Measurements from ENCODE around the gene CELA2A. TPM values are rescaled to one million over a fixed set of nuclear protein-coding genes. Genes with fewer than 3 reads are reported as not detected.
"Not testable (repeated sequence)": the region's sequence is repeated elsewhere in the genome, so short reads cannot be mapped to it uniquely, and the experiment has no call there.

Gene CELA2A
- total RNA-seq, 1 donor, result not detected

DNA sequence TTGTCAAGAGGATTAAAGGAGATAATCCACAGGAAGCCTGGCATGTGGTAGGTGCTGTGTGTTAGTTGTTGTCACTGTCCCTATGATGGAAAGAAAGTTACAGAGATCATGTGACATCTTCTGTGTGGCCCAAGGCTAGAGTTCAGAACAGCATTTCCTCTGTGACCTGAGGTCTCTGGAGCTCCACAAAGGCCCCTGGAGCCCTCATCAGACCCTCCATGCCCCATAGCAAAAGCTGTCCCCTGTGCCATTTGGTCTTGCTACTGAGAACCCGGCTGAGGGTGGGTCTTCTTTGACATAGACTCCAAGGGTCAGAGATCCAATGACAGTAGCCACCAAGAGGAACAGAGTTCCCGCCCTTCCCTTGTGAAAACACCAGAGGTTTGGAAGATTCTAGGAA lies 27.4 kb downstream of the CELA2A start:
- no peak overlapping the region for H3K4me3 ChIP-seq (ENCODE audit: low read depth, low read length)
- TF ChIP-seq, protein P1, sequence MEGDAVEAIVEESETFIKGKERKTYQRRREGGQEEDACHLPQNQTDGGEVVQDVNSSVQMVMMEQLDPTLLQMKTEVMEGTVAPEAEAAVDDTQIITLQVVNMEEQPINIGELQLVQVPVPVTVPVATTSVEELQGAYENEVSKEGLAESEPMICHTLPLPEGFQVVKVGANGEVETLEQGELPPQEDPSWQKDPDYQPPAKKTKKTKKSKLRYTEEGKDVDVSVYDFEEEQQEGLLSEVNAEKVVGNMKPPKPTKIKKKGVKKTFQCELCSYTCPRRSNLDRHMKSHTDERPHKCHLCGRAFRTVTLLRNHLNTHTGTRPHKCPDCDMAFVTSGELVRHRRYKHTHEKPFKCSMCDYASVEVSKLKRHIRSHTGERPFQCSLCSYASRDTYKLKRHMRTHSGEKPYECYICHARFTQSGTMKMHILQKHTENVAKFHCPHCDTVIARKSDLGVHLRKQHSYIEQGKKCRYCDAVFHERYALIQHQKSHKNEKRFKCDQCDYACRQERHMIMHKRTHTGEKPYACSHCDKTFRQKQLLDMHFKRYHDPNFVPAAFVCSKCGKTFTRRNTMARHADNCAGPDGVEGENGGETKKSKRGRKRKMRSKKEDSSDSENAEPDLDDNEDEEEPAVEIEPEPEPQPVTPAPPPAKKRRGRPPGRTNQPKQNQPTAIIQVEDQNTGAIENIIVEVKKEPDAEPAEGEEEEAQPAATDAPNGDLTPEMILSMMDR (IDR thresholded peaks at IDR 0.05; ENCODE audit: insufficient read depth, low read length), result no peak
- no peak for DNase-seq (ENCODE audit: low read depth)

DNA sequence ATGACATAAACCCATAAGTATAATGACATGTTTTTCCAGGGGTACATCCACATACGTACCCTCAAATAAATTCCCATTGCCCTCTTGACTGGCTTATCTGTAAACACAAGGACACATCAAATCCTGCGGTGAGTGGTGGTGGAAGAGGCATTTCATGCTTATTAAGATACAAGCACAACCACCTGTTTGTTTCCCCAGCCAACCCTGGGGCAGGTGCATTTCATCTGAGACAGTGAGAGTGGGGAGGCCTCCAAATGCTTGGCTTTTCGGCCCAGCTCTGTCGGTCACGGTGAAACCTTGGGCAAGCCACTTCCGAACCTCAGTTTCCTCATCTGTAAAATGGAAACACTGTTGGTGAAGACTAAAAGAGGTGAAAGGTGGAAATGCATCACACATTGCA lies 27.9 kb downstream of the CELA2A start:
- DNase-seq (ENCODE audit: low read depth); H3K4me3 ChIP-seq (ENCODE audit: low read depth, low read length): not testable (repeated sequence)

DNA sequence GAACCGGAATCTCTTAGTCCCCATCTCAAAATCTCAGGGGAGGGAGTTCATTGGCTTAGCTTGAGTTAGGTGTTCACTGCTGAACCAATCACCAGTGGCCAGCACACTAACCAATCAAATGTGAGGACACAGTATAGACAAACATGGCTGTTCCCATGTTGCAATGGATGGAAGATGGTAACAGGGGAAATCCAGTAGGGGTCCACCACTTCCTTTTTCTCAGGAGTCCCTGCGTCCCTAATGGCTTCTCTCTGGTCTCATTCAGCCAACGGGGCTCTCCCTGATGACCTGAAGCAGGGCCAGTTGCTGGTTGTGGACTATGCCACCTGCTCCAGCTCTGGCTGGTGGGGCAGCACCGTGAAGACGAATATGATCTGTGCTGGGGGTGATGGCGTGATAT lies 29.1 kb downstream of the CELA2A start:
- TF ChIP-seq, protein P1 (IDR thresholded peaks at IDR 0.05; ENCODE audit: insufficient read depth, low read length), result no peak
- DNase-seq (ENCODE audit: low read depth), result no peak
- no peak overlapping the region for H3K4me3 ChIP-seq (ENCODE audit: low read depth, low read length)

DNA sequence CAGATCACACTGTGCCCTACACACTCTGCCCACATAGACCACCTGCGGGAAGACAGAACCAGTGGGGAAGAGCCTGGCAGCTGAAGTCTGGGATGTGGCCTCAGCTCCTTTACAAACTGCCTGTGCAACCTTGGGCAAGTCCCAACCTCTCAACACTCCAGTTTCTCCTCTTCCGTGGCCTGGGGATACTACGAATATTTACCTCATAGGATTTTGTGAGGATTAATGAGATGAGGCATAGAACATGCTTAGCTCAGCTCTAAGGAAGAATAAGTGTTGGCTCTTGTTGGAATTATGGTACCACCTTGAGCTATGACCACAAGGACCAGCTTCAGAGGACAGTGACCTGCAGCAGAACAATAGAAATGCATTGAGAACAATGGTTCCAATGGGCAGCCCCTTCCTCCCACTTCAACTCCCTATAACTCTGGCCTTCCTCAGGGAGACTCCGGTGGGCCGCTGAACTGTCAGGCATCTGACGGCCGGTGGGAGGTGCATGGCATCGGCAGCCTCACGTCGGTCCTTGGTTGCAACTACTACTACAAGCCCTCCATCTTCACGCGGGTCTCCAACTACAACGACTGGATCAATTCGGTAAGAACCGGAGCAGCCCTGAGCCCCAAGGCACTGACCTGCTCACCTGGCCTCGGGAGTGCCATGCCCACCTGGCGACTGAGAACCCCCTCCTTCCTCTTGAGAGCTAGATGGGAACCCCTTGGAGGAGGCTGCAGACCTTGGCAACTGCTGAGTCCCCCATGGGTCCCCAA lies 30.5 kb downstream of the CELA2A start:
- H3K4me3 ChIP-seq (ENCODE audit: low read depth, low read length); DNase-seq (ENCODE audit: low read depth): not testable (repeated sequence)

DNA sequence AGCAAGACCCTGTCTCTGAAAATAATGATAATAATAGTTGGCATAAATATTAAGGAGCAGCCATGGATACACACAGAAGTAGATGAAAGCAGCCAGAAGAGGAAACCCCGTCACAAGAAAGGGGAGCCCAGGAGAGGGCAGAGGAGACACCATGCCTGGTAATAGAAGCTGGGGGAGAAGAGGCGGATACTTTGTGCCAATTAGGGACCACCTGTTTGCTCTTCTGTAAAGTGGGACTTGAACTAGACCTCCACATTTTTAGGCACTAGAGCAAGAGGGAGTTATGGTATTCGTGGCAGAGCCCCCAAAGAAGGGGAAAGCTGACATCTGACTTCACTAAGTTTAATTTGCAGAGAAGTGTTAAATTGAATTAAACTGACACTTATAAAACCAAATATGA lies 31.8 kb downstream of the CELA2A start:
- no peak overlapping the region for H3K4me3 ChIP-seq (ENCODE audit: low read depth, low read length)
- TF ChIP-seq, protein P1 (IDR thresholded peaks at IDR 0.05; ENCODE audit: insufficient read depth, low read length), result no peak
- no peak for DNase-seq (ENCODE audit: low read depth)

DNA sequence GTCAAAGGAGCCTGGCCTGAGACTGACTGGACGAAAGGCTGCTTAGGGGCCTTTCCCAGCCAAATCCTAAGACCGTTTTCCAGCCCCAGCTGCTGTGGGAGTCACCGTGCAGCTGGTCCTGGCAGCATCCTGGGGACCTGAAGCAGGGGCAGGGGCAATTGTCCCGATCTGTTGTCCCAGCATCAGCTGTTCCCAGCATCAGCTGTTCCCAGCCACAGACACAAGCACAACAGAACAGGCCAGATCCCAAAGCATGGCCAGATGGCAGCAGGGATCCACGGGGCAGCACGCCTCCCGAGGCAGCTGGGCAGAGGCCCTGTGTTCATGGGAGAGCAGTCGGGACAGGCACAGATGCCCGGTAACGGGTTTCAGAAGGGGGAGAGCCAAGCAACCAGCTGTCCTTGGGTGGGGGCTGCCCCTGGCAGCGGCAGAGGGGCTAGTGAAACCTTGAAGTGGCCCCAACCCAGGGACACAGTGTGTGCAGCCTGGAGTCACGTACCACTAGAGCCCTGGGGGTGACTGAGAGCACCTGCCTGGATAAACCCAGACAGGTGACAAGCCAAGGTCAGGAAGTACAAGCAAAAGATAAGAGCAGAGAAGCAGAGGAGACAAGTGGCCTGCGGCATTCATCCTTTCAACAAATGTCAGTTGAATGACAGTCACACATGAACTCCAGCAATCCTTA lies 32.7 kb downstream of the CELA2A start:
- TF ChIP-seq, protein P1 (IDR thresholded peaks at IDR 0.05; ENCODE audit: insufficient read depth, low read length), result no peak
- H3K4me3 ChIP-seq (ENCODE audit: low read depth, low read length), result no peak overlapping the region
- no peak for DNase-seq (ENCODE audit: low read depth)

DNA sequence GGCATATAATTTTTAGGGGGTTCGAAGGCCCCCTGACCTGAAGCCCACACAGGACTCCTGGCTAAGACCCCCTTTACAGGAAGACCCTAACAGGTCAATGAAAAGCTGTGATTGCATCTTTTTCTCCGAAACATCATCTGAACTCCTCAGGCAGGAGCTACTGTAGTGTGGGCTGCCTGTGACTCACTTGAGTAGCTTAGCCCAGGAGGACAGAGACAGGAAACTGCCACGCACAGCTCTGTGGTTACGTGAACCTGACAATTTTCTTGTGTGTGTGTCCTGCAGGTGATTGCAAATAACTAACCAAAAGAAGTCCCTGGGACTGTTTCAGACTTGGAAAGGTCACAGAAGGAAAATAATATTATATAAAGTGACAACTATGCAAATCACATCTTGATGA lies 34.5 kb downstream of the CELA2A start:
- not testable (repeated sequence) for DNase-seq (ENCODE audit: low read depth)

DNA sequence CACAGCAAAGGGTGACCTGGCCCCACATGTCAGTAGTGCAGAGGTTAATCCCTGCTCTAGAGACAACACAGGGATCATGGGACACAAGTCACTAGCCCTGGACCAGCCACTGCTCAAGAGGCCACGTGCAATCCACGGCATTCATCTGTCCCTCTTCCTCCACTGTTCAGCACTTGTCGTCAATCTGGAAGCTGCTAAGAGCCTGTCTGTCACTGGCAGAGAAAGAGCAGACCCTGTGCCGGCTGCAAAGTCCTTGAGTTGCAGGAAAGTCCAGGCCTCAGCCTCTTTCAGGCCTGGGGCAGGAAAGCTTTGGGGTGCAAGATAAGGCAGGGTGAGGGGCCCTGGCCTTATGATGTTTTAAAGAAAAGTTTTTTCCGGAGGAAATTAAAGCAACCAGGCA lies 36.1 kb downstream of the CELA2A start:
- no peak overlapping the region for H3K4me3 ChIP-seq (ENCODE audit: low read depth, low read length)
- DNase-seq (ENCODE audit: low read depth), result no peak
- TF ChIP-seq, protein P1 (IDR thresholded peaks at IDR 0.05; ENCODE audit: insufficient read depth, low read length), result no peak

More for the DNA sequence above, 34.5 kb downstream of the CELA2A start:
- not testable (repeated sequence) for H3K4me3 ChIP-seq (ENCODE audit: low read depth, low read length)
